GM12878 (cell line): ENCODE measurements around the gene SMCP. TPM values are rescaled to one million over a fixed set of nuclear protein-coding genes. Genes with fewer than 3 reads are reported as not detected.
A peak's percentile ranks its signal among the peaks of the same experiment; 100 is the strongest.

Source experiments
- ATAC-seq: fragments of 200-7000 bp; cut with Tn5 transposase; 3 replicates; pipeline ENCODE4 v1.9.1; 2020; ENCODE audit warnings: mild to moderate bottlenecking, moderate library complexity
- BruUV-seq: library from RNA; stranded (reverse); fragments of 400-500 nt; replicated peaks from 2 replicates; lab custom pipeline; 2021; lab: Mats Ljungman, UMichigan
- CTCF ChIA-PET: fragments of 300-600 bp; sonication (Branson Sonifier 250); formaldehyde crosslinking; extraction: SDS; loops from one replicate; lab custom pipeline; 2021; ENCODE audit warnings: inconsistent platforms; lab: Yijun Ruan, JAX
- POLR2A ChIA-PET: fragments of 350-600 bp; formaldehyde crosslinking; extraction: SDS; loops from one replicate; lab custom pipeline; 2021; ENCODE audit warnings: inconsistent platforms; lab: Charles Lee
- RAD21 ChIA-PET: fragments of 300-600 bp; sonication (Branson Sonifier 250); formaldehyde crosslinking; loops from one replicate; lab custom pipeline; 2023; ENCODE audit warnings: antibody characterized with exemption; ENCODE audit not compliant: unreplicated experiment; lab: Charles Lee
- SMC1A ChIA-PET: fragments of 300-600 bp; sonication (Branson Sonifier 250); formaldehyde crosslinking; loops from one replicate; lab custom pipeline; 2023; ENCODE audit not compliant: unreplicated experiment, uncharacterized antibody; lab: Charles Lee
- DNase-seq: peaks from one replicate; pipeline ENCODE4 v3.0.0-alpha.2; 2011; ENCODE audit warnings: low read depth, low spot score
- FAIRE-seq: peaks from 3 replicates; lab custom pipeline; 2011; peaks lifted over from hg19 to GRCh38; lab: Jason Lieb, UNC
- H2AFZ ChIP-seq: 2 replicates; pipeline ENCODE4 v1.6.0; 2011; ENCODE audit warnings: low read depth, low read length, control low read depth; ENCODE audit not compliant: control insufficient read depth
- H3K27ac ChIP-seq: 2 replicates; pipeline ENCODE4 v1.5.1; 2011; ENCODE audit warnings: control low read depth; ENCODE audit not compliant: control insufficient read depth, insufficient read depth
- H3K27me3 ChIP-seq, 2 experiments: replicated peaks in 1 of 2; 2 replicates each; pipeline versions ENCODE4 v1.6.0 to v1.6.1; 2011; ENCODE audit warnings: low read length in 1 of 2; ENCODE audit not compliant: control insufficient read depth in 2 of 2, insufficient read depth in 2 of 2
- H3K36me3 ChIP-seq, 2 experiments: 2 replicates each; pipeline ENCODE4 v1.5.1; 2011; ENCODE audit warnings: low read length in 1 of 2; ENCODE audit not compliant: control insufficient read depth in 2 of 2, insufficient read depth in 2 of 2
- H3K4me1 ChIP-seq: 2 replicates; pipeline ENCODE4 v1.6.1; 2011; ENCODE audit warnings: mild to moderate bottlenecking, low read length, moderate library complexity, mixed read lengths; ENCODE audit not compliant: control insufficient read depth, insufficient read depth
- H3K4me2 ChIP-seq: 2 replicates; pipeline ENCODE4 v1.6.0; 2011; ENCODE audit warnings: control low read depth; ENCODE audit not compliant: control insufficient read depth, insufficient read depth
- H3K4me3 ChIP-seq: fragments of 200-600 bp; sonication (generic); 2 replicates; pipeline ENCODE4 v1.5.1; 2016
- H3K79me2 ChIP-seq: 2 replicates; pipeline ENCODE4 v1.6.0; 2011; ENCODE audit warnings: low read length; ENCODE audit not compliant: control insufficient read depth, insufficient read depth
- H3K9ac ChIP-seq: 2 replicates; pipeline ENCODE4 v1.8.0; 2011; ENCODE audit warnings: low read length, control low read depth, mixed read lengths; ENCODE audit not compliant: control insufficient read depth, insufficient read depth
- H3K9me3 ChIP-seq: replicated peaks from 3 replicates; pipeline ENCODE4 v1.5.1; 2011; ENCODE audit warnings: mild to moderate bottlenecking, low read length; ENCODE audit not compliant: control insufficient read depth, insufficient read depth
- H4K20me1 ChIP-seq: 2 replicates; pipeline ENCODE4 v1.6.0; 2011; ENCODE audit not compliant: control insufficient read depth, insufficient read depth
- ATF3 ChIP-seq: IDR thresholded peaks from 2 replicates; pipeline ENCODE4 v1.6.1; 2011; ENCODE audit warnings: low read depth, mild to moderate bottlenecking, low read length, moderate library complexity, borderline replicate concordance; ENCODE audit errors: extremely low read depth
- E2F4 ChIP-seq: IDR thresholded peaks from 2 replicates; pipeline ENCODE4 v1.6.1; 2012; ENCODE audit warnings: low read depth, low read length, improper control_type of control experiment
- ETV6 ChIP-seq, 2 experiments: fragments of 450-650 bp in 1 of 2; IDR thresholded peaks in 1 of 2; conservative IDR thresholded peaks in 1 of 2; 2 replicates each; pipeline ENCODE4 v1.6.1; 2014; ENCODE audit warnings: antibody characterized with exemption in 1 of 2, borderline replicate concordance in 1 of 2, low read depth in 1 of 2, mild to moderate bottlenecking in 1 of 2, moderate library complexity in 1 of 2
- IKZF2 ChIP-seq, 2 experiments: fragments of 450-650 bp; IDR thresholded peaks; 2 replicates each; pipeline ENCODE4 v1.6.1; 2017; ENCODE audit warnings: mild to moderate bottlenecking in 2 of 2, moderate library complexity in 2 of 2
- MEF2A ChIP-seq: IDR thresholded peaks from 2 replicates; pipeline ENCODE4 v1.6.1; 2011; ENCODE audit warnings: low read depth, mild to moderate bottlenecking, low read length, moderate library complexity; ENCODE audit not compliant: insufficient read depth
- NRF1 ChIP-seq: conservative IDR thresholded peaks from 2 replicates; pipeline ENCODE4 v1.6.1; 2011; ENCODE audit warnings: mild to moderate bottlenecking, low read depth, low read length, improper control_type of control experiment
- PML ChIP-seq: IDR thresholded peaks from 2 replicates; pipeline ENCODE4 v1.6.1; 2012; ENCODE audit warnings: low read length, inconsistent platforms
- RUNX3 ChIP-seq: IDR thresholded peaks from 2 replicates; pipeline ENCODE4 v1.6.1; 2012; ENCODE audit warnings: low read length, inconsistent platforms
- SP1 ChIP-seq: IDR thresholded peaks from one replicate; pipeline ENCODE4 v1.6.1; 2011; ENCODE audit warnings: low read depth, low read length
- USF2 ChIP-seq: IDR thresholded peaks from 2 replicates; pipeline ENCODE4 v1.6.1; 2011; ENCODE audit warnings: low read depth, low read length, improper control_type of control experiment, borderline replicate concordance
- YY1 ChIP-seq: IDR thresholded peaks from 2 replicates; pipeline ENCODE4 v1.6.1; 2011; ENCODE audit warnings: low read depth, mild to moderate bottlenecking, low read length
- ZBTB40 ChIP-seq: fragments of 450-650 bp; IDR thresholded peaks from 2 replicates; pipeline ENCODE4 v1.6.1; 2016; ENCODE audit warnings: mild to moderate bottlenecking, moderate library complexity, borderline replicate concordance
- WGBS: methylation state at CpG from one replicate; pipeline ENCODE4 v1.1.6; 2016; ENCODE audit warnings: low lambda C conversion rate; ENCODE audit not compliant: insufficient replicate concordance, insufficient coverage; ENCODE audit errors: missing lambda C conversion rate; 5-methylcytosine and 5-hydroxymethylcytosine counted together
- in situ Hi-C: fragments of 300-500 bp; cut with MboI; formaldehyde crosslinking; loops from 9 replicates; pipeline ENCODE4 v1.14.3; 2018; ENCODE audit warnings: mixed read lengths
- intact Hi-C: fragments of 100-400 bp; cut with micrococcal nuclease; formaldehyde crosslinking; loops from one replicate; pipeline ENCODE4 v1.14.2; 2022; ENCODE audit not compliant: unreplicated experiment
- polyA plus RNA-seq, 11 experiments: library from polyadenylated mRNA; depleted of rRNA in 4 of 11; unstranded in 6 of 11; stranded (reverse) in 5 of 11; fragments of >200 nt; fragmentation: Nextera tagmentation in 4 of 11; fragmentation: Illumina TruSeq in 1 of 11; extraction: Ambion mirVana in 4 of 11; extraction: Trizol in 1 of 11; gene quantifications; 1 replicate in 1 of 11; 2 replicates in 10 of 11; pipeline versions ENCODE4 v1.2.1 to v1.2.3, GENCODE V29; 2011 to 2016; ENCODE audit warnings: inconsistent platforms in 2 of 11, missing spikeins in 2 of 11, low read depth in 1 of 11
- total RNA-seq, 4 experiments: library from RNA; depleted of rRNA in 3 of 4; stranded (reverse); fragments of >200 nt in 3 of 4; fragmentation: Illumina TruSeq in 1 of 4; extraction: Trizol in 1 of 4; gene quantifications; 2 replicates each; pipeline versions ENCODE4 v1.2.1 to v1.2.3, GENCODE V29; 2013 to 2021

The SMCP gene
- total and polyA plus RNA-seq, 10 of the 15 experiments (the other 5 are each of a cell fraction or from before 2014, with no cell fraction given), result 0.16 to 0.69 (median 0.27) TPM; not detected in 7

GRCh38 chr1:152871731-152872126 lies 6.4 kb upstream of the SMCP start:
- DNase-seq (no peak), ATAC-seq (peak; percentile 39), FAIRE-seq (no peak)
- Histone ChIP-seq H3K4me2 (peak overlapping the region; percentile 72), H3K9ac (no peak overlapping the region), H3K36me3 (no peaks in the 10 kb centered on the region), H3K27me3 (no peaks in the 10 kb centered on the region; a peak in 1 of 4 replicates), H4K20me1 (no peaks in the 10 kb centered on the region), H3K27ac (peak overlapping the region; percentile 20; the same call in 1 of the 2 replicates), H3K9me3 (no peaks in the 10 kb centered on the region), H3K79me2 (no peaks in the 10 kb centered on the region), H3K4me3 (peak overlapping the region; percentile 24; the same call in 1 of the 2 replicates), H2AFZ (peak overlapping the region; percentile 40), H3K4me1 (peaks cover 19% of the 10 kb centered on the region)
- intact Hi-C loops, result loop anchor here (2.0 to 10.0 kb wide), 2 partner anchors 163 to 217 kb away; partner anchors contain the start of gene SPRR1B
- ChIA-PET CTCF (interaction anchor here (0.7 to 7.4 kb wide), 16 partner anchors 7 to 755 kb away, joined by 3 to 106 read pairs (median 4); partner anchors contain the start of gene SMCP), RAD21 (interaction anchor here (0.6 to 5.4 kb wide), 11 partner anchors 12 to 362 kb away, joined by 3 to 60 read pairs (median 4); no protein-coding TSS in a partner anchor), SMC1A (interaction anchor here (0.7 to 6.0 kb wide), 9 partner anchors 9 to 406 kb away, joined by 3 to 64 read pairs (median 5); no protein-coding TSS in a partner anchor), POLR2A (no interaction called here)
- 1% methylated on average over 6 of the region's 6 CpGs for WGBS
- in situ Hi-C loops, result loop anchor here (5.0 to 10.0 kb wide), 3 partner anchors 56 to 356 kb away; no protein-coding TSS in a partner anchor
- no peak for TF ChIP-seq ZBTB40
- TF ChIP-seq NRF1, result no peak
- TF ChIP-seq RUNX3, result peak; percentile 76
- TF ChIP-seq PML, result no peak
- no peak for TF ChIP-seq IKZF2 (IDR thresholded peaks at IDR 0.05)
- no peak for TF ChIP-seq YY1
- TF ChIP-seq E2F4, result no peak
- TF ChIP-seq ETV6 (conservative IDR thresholded peaks at IDR 0.05 in 1 of 2, IDR thresholded peaks at IDR 0.05 in 1 of 2; ENCODE audit: borderline replicate concordance in 1 of 2, low read depth in 1 of 2), result no peak
- no peak for TF ChIP-seq SP1
- peak; percentile 71; the same call in 1 of the 2 replicates for TF ChIP-seq MEF2A
- TF ChIP-seq ATF3, result no peak
- TF ChIP-seq USF2, result no peak
- BruUV-seq, result no TSS peak
